Calu3 (cell line): ENCODE measurements around the gene MACROD2. TPM values are rescaled to one million over a fixed set of nuclear protein-coding genes. Genes with fewer than 3 reads are reported as not detected.

ENCODE experiments used
- BruUV-seq: library from RNA; stranded (reverse); fragments of 400-500 nt; replicated peaks from 2 replicates; lab custom pipeline; 2021; lab: Mats Ljungman, UMichigan
- CTCF ChIA-PET: fragments of 300-600 bp; sonication (Branson Sonifier 250); formaldehyde crosslinking; loops from one replicate; lab custom pipeline; 2022; ENCODE audit warnings: antibody characterized with exemption; lab: Charles Lee
- DNase-seq: peaks from one replicate; pipeline ENCODE4 v3.0.0; 2022
- H3K27ac Mint-ChIP-seq: one replicate; pipeline ENCODE4 v1.8.0; 2022; ENCODE audit warnings: mixed read lengths; ENCODE audit not compliant: unreplicated experiment
- H3K27me3 Mint-ChIP-seq: one replicate; pipeline ENCODE4 v1.8.0; 2022; ENCODE audit warnings: mixed read lengths; ENCODE audit not compliant: unreplicated experiment
- H3K36me3 Mint-ChIP-seq: one replicate; pipeline ENCODE4 v1.8.0; 2022; ENCODE audit warnings: mild to moderate bottlenecking, moderate library complexity, mixed read lengths; ENCODE audit not compliant: insufficient read depth, unreplicated experiment
- H3K4me1 Mint-ChIP-seq: one replicate; pipeline ENCODE4 v1.8.0; 2022; ENCODE audit warnings: mild to moderate bottlenecking, low read depth, mixed read lengths; ENCODE audit not compliant: unreplicated experiment
- H3K4me3 Mint-ChIP-seq: one replicate; pipeline ENCODE4 v1.8.0; 2022; ENCODE audit warnings: mild to moderate bottlenecking, low read depth, moderate library complexity, mixed read lengths; ENCODE audit not compliant: unreplicated experiment
- H3K9me3 Mint-ChIP-seq: one replicate; pipeline ENCODE4 v1.8.0; 2022; ENCODE audit warnings: low read depth, mixed read lengths; ENCODE audit not compliant: unreplicated experiment
- intact Hi-C: fragments of 100-400 bp; cut with micrococcal nuclease; formaldehyde crosslinking; loops from one replicate; pipeline ENCODE4 v1.10.0; 2022; ENCODE audit not compliant: unreplicated experiment
- total RNA-seq: library from RNA; stranded (reverse); gene quantifications from 2 replicates; pipeline ENCODE4 v1.2.3, GENCODE V29; 2022
- TF ChIP-seq, protein P1 (sequence below): fragments of 200-600 bp; IDR thresholded peaks from one replicate; pipeline ENCODE4 v1.8.0; 2022; ENCODE audit warnings: antibody characterized with exemption; ENCODE audit not compliant: unreplicated experiment

MACROD2 gene
- total RNA-seq, 1 experiment from 2014 or later: 29.4 TPM

DNA sequence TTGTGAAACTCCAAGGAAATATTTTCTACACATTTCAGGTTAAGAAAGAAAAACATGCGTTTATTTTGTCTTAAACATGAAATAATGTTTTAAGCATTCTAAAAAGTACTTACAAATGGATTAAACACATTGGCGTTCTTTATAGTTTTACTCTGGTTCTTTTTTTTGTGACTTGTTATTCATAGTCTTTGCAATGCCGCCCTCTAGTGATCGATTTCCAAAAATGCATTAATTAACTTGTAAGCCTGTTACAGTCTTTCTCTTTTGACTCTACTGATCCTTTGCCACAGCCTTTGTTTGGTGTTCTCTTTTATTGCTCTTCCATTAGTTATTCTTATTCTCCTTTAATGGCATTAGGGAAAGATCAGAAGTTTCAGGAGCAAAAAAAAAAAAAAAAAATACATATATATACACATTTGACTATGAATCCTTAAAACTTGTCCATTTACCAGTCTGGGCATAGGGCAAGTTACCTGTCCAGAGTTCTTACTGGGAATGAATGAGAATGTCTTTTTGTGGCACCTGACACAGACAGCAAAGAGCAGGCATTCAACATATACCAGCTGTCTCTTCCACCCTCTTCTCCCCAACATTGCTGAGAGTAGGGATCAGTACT is 59.9 kb downstream of the MACROD2 start:
- TF ChIP-seq, protein P1, sequence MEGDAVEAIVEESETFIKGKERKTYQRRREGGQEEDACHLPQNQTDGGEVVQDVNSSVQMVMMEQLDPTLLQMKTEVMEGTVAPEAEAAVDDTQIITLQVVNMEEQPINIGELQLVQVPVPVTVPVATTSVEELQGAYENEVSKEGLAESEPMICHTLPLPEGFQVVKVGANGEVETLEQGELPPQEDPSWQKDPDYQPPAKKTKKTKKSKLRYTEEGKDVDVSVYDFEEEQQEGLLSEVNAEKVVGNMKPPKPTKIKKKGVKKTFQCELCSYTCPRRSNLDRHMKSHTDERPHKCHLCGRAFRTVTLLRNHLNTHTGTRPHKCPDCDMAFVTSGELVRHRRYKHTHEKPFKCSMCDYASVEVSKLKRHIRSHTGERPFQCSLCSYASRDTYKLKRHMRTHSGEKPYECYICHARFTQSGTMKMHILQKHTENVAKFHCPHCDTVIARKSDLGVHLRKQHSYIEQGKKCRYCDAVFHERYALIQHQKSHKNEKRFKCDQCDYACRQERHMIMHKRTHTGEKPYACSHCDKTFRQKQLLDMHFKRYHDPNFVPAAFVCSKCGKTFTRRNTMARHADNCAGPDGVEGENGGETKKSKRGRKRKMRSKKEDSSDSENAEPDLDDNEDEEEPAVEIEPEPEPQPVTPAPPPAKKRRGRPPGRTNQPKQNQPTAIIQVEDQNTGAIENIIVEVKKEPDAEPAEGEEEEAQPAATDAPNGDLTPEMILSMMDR: no peak
- no peak overlapping the region for H3K4me3 Mint-ChIP-seq
- BruUV-seq: no TSS peak
- DNase-seq: peak; percentile 19
- H3K4me1 Mint-ChIP-seq: no peaks in the 10 kb centered on the region
- no peaks in the 10 kb centered on the region for H3K9me3 Mint-ChIP-seq
- CTCF ChIA-PET: interaction anchor here (0.6 kb wide), 1 partner anchor 104 kb away, joined by 4 read pairs; no protein-coding TSS in a partner anchor
- intact Hi-C loops: loop anchor here (1.0 kb wide), 1 partner anchor 235 kb away; no protein-coding TSS in a partner anchor
- H3K36me3 Mint-ChIP-seq: no peaks in the 10 kb centered on the region
- no peaks in the 10 kb centered on the region for H3K27me3 Mint-ChIP-seq
- no peak overlapping the region for H3K27ac Mint-ChIP-seq

DNA sequence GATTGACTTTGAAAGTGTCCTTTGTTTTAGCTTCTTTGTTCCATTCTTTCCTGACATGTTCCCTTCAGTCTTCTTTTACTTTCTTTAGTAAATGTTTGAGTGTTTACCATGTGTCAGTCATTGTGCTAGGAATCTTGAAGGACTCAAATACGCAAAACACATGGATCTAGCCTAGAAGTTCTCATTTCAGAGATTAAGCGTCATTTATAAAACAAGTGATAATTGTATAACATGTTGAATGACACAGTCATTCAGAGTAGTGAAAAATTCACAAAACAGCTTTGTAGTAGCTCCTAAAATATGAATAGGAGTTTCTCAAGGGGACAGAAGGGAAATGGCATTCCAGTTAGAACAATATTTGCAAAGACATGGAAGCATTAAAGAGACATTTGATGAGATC is 66.9 kb downstream of the MACROD2 start:
- Mint-ChIP-seq H3K36me3 (no peaks in the 10 kb centered on the region), H3K4me3 (no peak overlapping the region), H3K9me3 (no peaks in the 10 kb centered on the region), H3K27ac (no peak overlapping the region), H3K27me3 (no peaks in the 10 kb centered on the region), H3K4me1 (no peaks in the 10 kb centered on the region)
- no TSS peak for BruUV-seq
- intact Hi-C loops: no loop called here
- no peak for DNase-seq
- TF ChIP-seq, protein P1: no peak
- CTCF ChIA-PET: interaction anchor here (0.5 kb wide), 1 partner anchor 11 kb away, joined by 3 read pairs; no protein-coding TSS in a partner anchor

DNA sequence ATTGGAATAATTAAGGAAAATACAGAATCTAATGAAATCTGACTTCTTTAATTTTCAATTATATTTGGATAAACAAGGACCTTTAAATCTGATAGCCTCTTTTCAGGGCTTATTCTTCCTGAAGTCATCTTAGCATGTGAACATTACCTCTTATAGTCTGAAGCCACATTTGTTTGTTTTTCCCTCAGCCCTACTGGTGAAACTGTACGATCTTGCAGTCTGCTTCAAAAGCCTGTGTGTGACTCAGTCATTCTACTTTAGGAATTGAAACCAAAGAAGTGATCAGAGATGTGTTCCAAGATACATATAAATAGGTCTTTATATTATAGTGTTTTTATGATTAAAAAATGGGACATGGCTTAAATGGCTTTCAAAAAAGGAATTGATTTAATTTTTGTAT is 67.5 kb downstream of the MACROD2 start:
- Mint-ChIP-seq H3K4me3 (no peak overlapping the region), H3K27me3 (no peaks in the 10 kb centered on the region), H3K4me1 (no peaks in the 10 kb centered on the region), H3K36me3 (no peaks in the 10 kb centered on the region), H3K27ac (no peak overlapping the region), H3K9me3 (no peaks in the 10 kb centered on the region)
- TF ChIP-seq, protein P1: no peak
- DNase-seq: no peak
- CTCF ChIA-PET: no interaction called here
- intact Hi-C loops: no loop called here
- BruUV-seq: no TSS peak

DNA sequence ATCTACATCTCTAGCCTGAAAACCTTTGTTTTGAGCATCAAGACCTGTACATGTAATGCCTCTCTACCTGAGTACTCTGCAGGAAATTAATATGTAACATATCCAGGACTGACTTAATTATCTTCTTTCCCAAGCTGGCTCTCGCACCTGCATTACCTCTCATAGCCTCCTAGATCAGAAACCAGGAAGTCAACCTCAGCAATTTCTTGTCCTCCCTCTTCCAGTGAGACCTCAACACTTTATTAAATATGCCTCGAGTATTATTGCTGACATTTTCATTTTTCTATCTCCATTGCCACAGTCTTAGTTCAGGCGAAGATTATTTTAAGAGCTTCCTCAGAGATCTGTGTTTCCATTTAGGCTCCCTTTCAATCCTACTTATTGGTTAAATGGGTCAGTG is 69.0 kb downstream of the MACROD2 start:
- no TSS peak for BruUV-seq
- Mint-ChIP-seq H3K4me3 (no peak overlapping the region), H3K27me3 (no peaks in the 10 kb centered on the region), H3K4me1 (no peaks in the 10 kb centered on the region), H3K27ac (no peak overlapping the region), H3K9me3 (no peaks in the 10 kb centered on the region), H3K36me3 (no peaks in the 10 kb centered on the region)
- CTCF ChIA-PET: no interaction called here
- DNase-seq: no peak
- TF ChIP-seq, protein P1: no peak
- intact Hi-C loops: no loop called here
